ENCODE results near the gene ACSF3.

DNA sequence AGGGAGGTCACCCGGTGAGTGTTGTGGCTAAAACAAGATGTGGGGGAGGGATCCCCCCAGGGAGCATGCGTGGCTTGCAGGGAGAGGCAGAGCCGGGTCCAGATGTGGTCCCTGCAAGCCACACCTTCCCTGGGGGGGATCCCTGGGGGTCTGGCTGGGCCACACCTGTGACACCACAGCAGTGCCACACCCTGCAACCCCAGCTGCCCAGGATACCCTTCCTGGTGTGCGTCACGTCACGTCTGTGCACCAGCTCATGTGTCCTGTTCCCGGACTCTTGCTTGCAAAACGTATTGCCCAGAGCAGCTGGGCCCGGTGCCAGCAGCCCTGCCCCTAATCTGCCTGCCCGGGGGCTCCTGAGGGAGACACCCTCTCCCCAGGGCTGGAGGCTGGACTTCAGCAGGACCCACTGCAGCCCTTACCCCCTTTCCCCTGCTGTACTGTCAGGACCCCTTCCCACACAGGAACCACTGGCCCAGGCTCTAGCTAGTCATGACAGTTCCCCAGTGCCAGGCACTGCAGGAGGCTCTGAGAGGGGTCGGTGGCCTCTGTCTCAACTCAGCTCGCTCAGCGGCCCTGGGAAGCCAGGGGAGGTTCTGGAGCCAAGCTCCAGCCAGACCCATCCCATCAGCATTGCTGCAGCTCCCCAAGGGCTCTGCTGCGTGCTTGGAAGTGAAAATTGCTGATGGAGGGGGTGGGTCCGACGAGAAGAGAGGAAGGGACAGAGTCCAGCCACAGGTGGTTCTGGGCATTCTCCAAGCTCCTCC lies 25.8 kb upstream of the ACSF3 start:
- TF ChIP-seq, protein P1, sequence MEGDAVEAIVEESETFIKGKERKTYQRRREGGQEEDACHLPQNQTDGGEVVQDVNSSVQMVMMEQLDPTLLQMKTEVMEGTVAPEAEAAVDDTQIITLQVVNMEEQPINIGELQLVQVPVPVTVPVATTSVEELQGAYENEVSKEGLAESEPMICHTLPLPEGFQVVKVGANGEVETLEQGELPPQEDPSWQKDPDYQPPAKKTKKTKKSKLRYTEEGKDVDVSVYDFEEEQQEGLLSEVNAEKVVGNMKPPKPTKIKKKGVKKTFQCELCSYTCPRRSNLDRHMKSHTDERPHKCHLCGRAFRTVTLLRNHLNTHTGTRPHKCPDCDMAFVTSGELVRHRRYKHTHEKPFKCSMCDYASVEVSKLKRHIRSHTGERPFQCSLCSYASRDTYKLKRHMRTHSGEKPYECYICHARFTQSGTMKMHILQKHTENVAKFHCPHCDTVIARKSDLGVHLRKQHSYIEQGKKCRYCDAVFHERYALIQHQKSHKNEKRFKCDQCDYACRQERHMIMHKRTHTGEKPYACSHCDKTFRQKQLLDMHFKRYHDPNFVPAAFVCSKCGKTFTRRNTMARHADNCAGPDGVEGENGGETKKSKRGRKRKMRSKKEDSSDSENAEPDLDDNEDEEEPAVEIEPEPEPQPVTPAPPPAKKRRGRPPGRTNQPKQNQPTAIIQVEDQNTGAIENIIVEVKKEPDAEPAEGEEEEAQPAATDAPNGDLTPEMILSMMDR (IDR thresholded peaks at IDR 0.05), result no peak
- no peak for TF ChIP-seq POLR2A (IDR thresholded peaks at IDR 0.05)
- TF ChIP-seq EP300 (IDR thresholded peaks at IDR 0.05), result no peak
- TF ChIP-seq POLR2AphosphoS5 (IDR thresholded peaks at IDR 0.05), result no peak
